GM12892 (cell line): ENCODE results near the gene DLK1.

ENCODE experiments used
- POLR2A ChIP-seq: IDR thresholded peaks from 2 replicates; pipeline ENCODE4 v1.6.1; 2011; ENCODE audit warnings: low read depth, low read length, control low read depth
- POLR2AphosphoS5 ChIP-seq: IDR thresholded peaks from 2 replicates; pipeline ENCODE4 v1.6.1; 2011; ENCODE audit warnings: low read depth, low read length, control low read depth

- no peak for TF ChIP-seq POLR2A
- no peak for TF ChIP-seq POLR2AphosphoS5
These were observed 8.6 kb downstream of the DLK1 start for GRCh38 chr14:100735271-100735670.
